H1 (cell line): ENCODE data around the gene CCNY. TPM values are rescaled to one million over a fixed set of nuclear protein-coding genes. Genes with fewer than 3 reads are reported as not detected.

Source experiments
- CTCF ChIA-PET: fragments of 300-600 bp; sonication (Branson Sonifier 250); formaldehyde crosslinking; loops from one replicate; lab custom pipeline; 2021; ENCODE audit not compliant: partially characterized antibody; lab: Charles Lee
- POLR2A ChIA-PET: fragments of 300-600 bp; sonication (Branson Sonifier 250); formaldehyde crosslinking; loops from one replicate; lab custom pipeline; 2021; ENCODE audit warnings: inconsistent platforms; ENCODE audit not compliant: partially characterized antibody; lab: Charles Lee
- DNase-seq, 2 experiments: peaks; one replicate each; pipeline versions ENCODE4 v3.0.0 to v3.0.0-alpha.2; 2010 to 2022; ENCODE audit warnings: low spot score in 2 of 2, low read depth in 1 of 2, mixed read lengths in 1 of 2
- FAIRE-seq: peaks from 2 replicates; lab custom pipeline; 2011; peaks lifted over from hg19 to GRCh38; lab: Jason Lieb, UNC
- H2AFZ ChIP-seq: 2 replicates; pipeline ENCODE4 v1.8.1; 2012; ENCODE audit warnings: low read length, inconsistent platforms
- H2AK5ac ChIP-seq: 2 replicates; pipeline ENCODE4 v1.6.1; 2013; ENCODE audit warnings: low read depth, low read length
- H2BK120ac ChIP-seq: replicated peaks from 2 replicates; pipeline ENCODE3; 2013; ENCODE audit warnings: low read depth, low read length, inconsistent platforms
- H2BK12ac ChIP-seq: 2 replicates; pipeline ENCODE4 v1.6.1; 2013; ENCODE audit warnings: low read depth, low read length
- H2BK15ac ChIP-seq: 2 replicates; pipeline ENCODE4 v1.6.1; 2013; ENCODE audit warnings: low read length
- H2BK20ac ChIP-seq: 2 replicates; pipeline ENCODE4 v1.6.1; 2013; ENCODE audit warnings: low read length
- H2BK5ac ChIP-seq: 2 replicates; pipeline ENCODE4 v1.6.1; 2013; ENCODE audit warnings: low read depth, low read length
- H3K14ac ChIP-seq: 2 replicates; pipeline ENCODE4 v1.6.1; 2013; ENCODE audit warnings: inconsistent platforms; ENCODE audit not compliant: insufficient read length
- H3K18ac ChIP-seq: 2 replicates; pipeline ENCODE4 v1.6.1; 2013; ENCODE audit warnings: low read length; ENCODE audit errors: extremely low read depth
- H3K23ac ChIP-seq: 2 replicates; pipeline ENCODE4 v1.6.1; 2013; ENCODE audit warnings: inconsistent platforms; ENCODE audit not compliant: insufficient read length
- H3K23me2 ChIP-seq: 2 replicates; pipeline ENCODE4 v1.6.1; 2013; ENCODE audit warnings: low read depth, low read length
- H3K27ac ChIP-seq: 2 replicates; pipeline ENCODE4 v1.6.1; 2011; ENCODE audit warnings: low read depth, low read length, inconsistent platforms
- H3K27me3 ChIP-seq, 4 experiments: replicated peaks in 1 of 4; 1 replicate in 1 of 4; 2 replicates in 3 of 4; pipeline versions ENCODE4 v1.6.1 to v1.8.1; 2011 to 2013; ENCODE audit warnings: low read length in 3 of 4, mild to moderate bottlenecking in 3 of 4, inconsistent platforms in 2 of 4, mixed read lengths in 2 of 4, moderate library complexity in 1 of 4; ENCODE audit not compliant: control insufficient read depth in 3 of 4, insufficient read depth in 3 of 4; ENCODE audit errors: extremely low read depth in 1 of 4
- H3K36me3 ChIP-seq, 4 experiments: 2 replicates each; pipeline versions ENCODE4 v1.6.1 to v1.8.1; 2011 to 2013; ENCODE audit warnings: mild to moderate bottlenecking in 4 of 4, low read length in 3 of 4, moderate library complexity in 2 of 4, control low read depth in 1 of 4, inconsistent platforms in 1 of 4; ENCODE audit not compliant: insufficient read depth in 4 of 4, control insufficient read depth in 2 of 4
- H3K4ac ChIP-seq: replicated peaks from 2 replicates; pipeline ENCODE3; 2013; ENCODE audit warnings: low read length, low read depth, mixed read lengths, inconsistent platforms; ENCODE audit not compliant: insufficient read length
- H3K4me1 ChIP-seq, 4 experiments: replicated peaks in 1 of 4; 1 replicate in 1 of 4; 2 replicates in 3 of 4; pipeline versions ENCODE4 v1.6.1 to v1.8.1; 2011 to 2013; ENCODE audit warnings: low read length in 3 of 4, inconsistent platforms in 2 of 4, mixed read lengths in 1 of 4; ENCODE audit not compliant: insufficient read depth in 4 of 4, control insufficient read depth in 3 of 4
- H3K4me2 ChIP-seq, 2 experiments: 2 replicates each; pipeline versions ENCODE4 v1.6.1 to v1.8.1; 2011 to 2013; ENCODE audit warnings: low read depth in 2 of 2, low read length in 2 of 2, control low read depth in 1 of 2, inconsistent platforms in 1 of 2, mild to moderate bottlenecking in 1 of 2; ENCODE audit not compliant: insufficient read depth in 1 of 2
- H3K4me3 ChIP-seq, 4 experiments: fragments of 200-600, 300-600 bp in 1 of 4; sonication (generic), shearing (Covaris generic), sonication (Bioruptor Twin) in 1 of 4; 2 replicates each; pipeline versions ENCODE4 v1.5.1 to v1.8.1; 2011 to 2016; ENCODE audit warnings: low read length in 4 of 4, low read depth in 3 of 4, control low read depth in 2 of 4, inconsistent platforms in 2 of 4, mild to moderate bottlenecking in 2 of 4, mixed read lengths in 1 of 4, moderate library complexity in 1 of 4; ENCODE audit not compliant: insufficient read depth in 2 of 4; ENCODE audit errors: extremely low read depth in 1 of 4
- H3K56ac ChIP-seq: replicated peaks from 2 replicates; pipeline ENCODE3; 2013; ENCODE audit warnings: low read depth, mild to moderate bottlenecking, mixed read lengths, low read length, inconsistent platforms; ENCODE audit not compliant: insufficient read length
- H3K79me1 ChIP-seq: 2 replicates; pipeline ENCODE4 v1.6.1; 2013; ENCODE audit warnings: low read depth, low read length, control low read depth
- H3K79me2 ChIP-seq, 2 experiments: 2 replicates each; pipeline versions ENCODE4 v1.6.1 to v1.8.1; 2012 to 2013; ENCODE audit warnings: low read length in 2 of 2, mild to moderate bottlenecking in 2 of 2, inconsistent platforms in 1 of 2; ENCODE audit not compliant: insufficient read depth in 2 of 2, control insufficient read depth in 1 of 2
- H3K9ac ChIP-seq, 4 experiments: replicated peaks in 1 of 4; 1 replicate in 1 of 4; 2 replicates in 3 of 4; pipeline versions ENCODE4 v1.6.1 to v1.8.1; 2011 to 2013; ENCODE audit warnings: low read depth in 3 of 4, low read length in 3 of 4, control low read depth in 2 of 4, mild to moderate bottlenecking in 2 of 4, moderate library complexity in 2 of 4, inconsistent platforms in 1 of 4; ENCODE audit errors: extremely low read depth in 1 of 4
- H3K9me3 ChIP-seq, 2 experiments: 2 replicates each; pipeline versions ENCODE4 v1.6.1 to v1.8.1; 2012 to 2013; ENCODE audit warnings: mild to moderate bottlenecking in 2 of 2, moderate library complexity in 2 of 2, control low read depth in 1 of 2, inconsistent platforms in 1 of 2, low read depth in 1 of 2, low read length in 1 of 2, mixed read lengths in 1 of 2; ENCODE audit not compliant: insufficient read depth in 2 of 2
- H4K20me1 ChIP-seq, 2 experiments: replicated peaks in 1 of 2; 2 replicates each; pipeline versions ENCODE3 to v1.8.1; 2011 to 2013; ENCODE audit warnings: inconsistent platforms in 2 of 2, low read length in 2 of 2, mild to moderate bottlenecking in 1 of 2; ENCODE audit not compliant: insufficient read depth in 2 of 2, control insufficient read depth in 1 of 2
- H4K5ac ChIP-seq: 2 replicates; pipeline ENCODE4 v1.6.1; 2013; ENCODE audit warnings: low read length, low read depth, mixed read lengths, inconsistent platforms; ENCODE audit not compliant: insufficient read length
- H4K8ac ChIP-seq: 2 replicates; pipeline ENCODE4 v1.8.0; 2013; ENCODE audit warnings: mild to moderate bottlenecking, moderate library complexity, low read length, inconsistent platforms; ENCODE audit not compliant: insufficient read depth; ENCODE audit errors: extremely low read depth
- H4K91ac ChIP-seq: replicated peaks from 2 replicates; pipeline ENCODE3; 2013; ENCODE audit warnings: low read length, mixed read lengths, inconsistent platforms; ENCODE audit not compliant: insufficient read length
- HDAC6 ChIP-seq: IDR thresholded peaks from one replicate; pipeline ENCODE4 v1.7.1; 2012; ENCODE audit warnings: low read depth, mild to moderate bottlenecking, inconsistent platforms, low read length, moderate library complexity
- RAD21 ChIP-seq, 2 experiments: IDR thresholded peaks in 1 of 2; conservative IDR thresholded peaks in 1 of 2; 2 replicates each; pipeline ENCODE4 v1.6.1; 2011; ENCODE audit warnings: low read depth in 2 of 2, low read length in 2 of 2, improper control_type of control experiment in 1 of 2, inconsistent platforms in 1 of 2, mild to moderate bottlenecking in 1 of 2, moderate library complexity in 1 of 2
- RBBP5 ChIP-seq: IDR thresholded peaks from 2 replicates; pipeline ENCODE4 v1.7.1; 2012; ENCODE audit warnings: low read depth, mild to moderate bottlenecking, inconsistent platforms, low read length, moderate library complexity, borderline replicate concordance
- SP4 ChIP-seq: IDR thresholded peaks from 2 replicates; pipeline ENCODE4 v1.6.1; 2012; ENCODE audit warnings: low read length, inconsistent platforms
- TCF12 ChIP-seq: IDR thresholded peaks from 2 replicates; pipeline ENCODE4 v1.6.1; 2011; ENCODE audit warnings: low read depth, mild to moderate bottlenecking, low read length
- WGBS, 2 experiments: shearing (Covaris generic) in 1 of 2; methylation state at CpG; one replicate each; pipeline versions ENCODE4 v1.1.6 to v1.1.7; 2013 to 2015; ENCODE audit warnings: low lambda C conversion rate in 2 of 2, mixed read lengths in 2 of 2, inconsistent platforms in 1 of 2, low coverage in 1 of 2, missing lambda C conversion rate in 1 of 2; ENCODE audit not compliant: insufficient replicate concordance in 2 of 2, insufficient coverage in 1 of 2, insufficient read length in 1 of 2; ENCODE audit errors: extremely low coverage in 1 of 2, missing lambda C conversion rate in 1 of 2; 5-methylcytosine and 5-hydroxymethylcytosine counted together
- polyA plus RNA-seq, 7 experiments: library from polyadenylated mRNA; depleted of rRNA in 3 of 7; stranded (reverse) in 5 of 7; unstranded in 2 of 7; fragments of >200 nt in 5 of 7; fragments of 200-250 nt in 2 of 7; gene quantifications; 1 replicate in 5 of 7; 2 replicates in 1 of 7; 4 replicates in 1 of 7; pipeline versions ENCODE4 v1.2.1 to v1.2.3, GENCODE V29; 2011 to 2013; ENCODE audit warnings: missing spikeins in 2 of 7, mixed read lengths in 2 of 7
- total RNA-seq: library from RNA; stranded (reverse); fragmentation: NEBNext Ultra II Directional; extraction: Animal tissue kit (Norgen Biotek cat#: 25700); gene quantifications from 2 replicates; pipeline ENCODE4 v1.2.1, GENCODE V29; 2021
- TF ChIP-seq, protein P1 (sequence below): IDR thresholded peaks from 2 replicates; pipeline ENCODE4 v1.6.1; 2011; ENCODE audit warnings: low read depth, mild to moderate bottlenecking, low read length; ENCODE audit not compliant: insufficient read depth

Gene CCNY
- total and polyA plus RNA-seq, 2 of the 8 experiments (the other 6 are each of a cell fraction or from before 2014, with no cell fraction given): 25.3 to 68.2 TPM

DNA sequence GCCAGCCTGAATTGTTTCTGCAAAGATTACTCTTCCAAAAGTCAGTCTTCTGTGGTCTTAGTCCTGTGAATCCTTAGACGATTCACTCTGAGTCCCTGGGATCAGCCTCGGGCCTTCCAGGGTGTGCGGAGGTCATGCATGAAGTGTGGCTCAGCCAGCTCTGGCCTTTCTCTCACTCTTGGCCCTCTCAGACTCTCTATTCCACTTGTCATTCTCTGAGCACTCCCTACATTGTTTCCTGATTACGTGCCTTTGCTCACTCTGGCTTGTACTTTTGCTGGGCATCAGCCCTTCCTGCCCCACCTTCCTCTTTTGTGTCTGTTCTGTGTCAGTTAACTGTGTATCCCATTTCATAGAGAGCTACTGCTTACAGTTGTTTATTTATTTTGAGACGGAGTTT is 36.0 kb downstream of the CCNY start:
- no peak for TF ChIP-seq RAD21 (IDR thresholded peaks at IDR 0.05 in 1 of 2, conservative IDR thresholded peaks at IDR 0.05 in 1 of 2; ENCODE audit: low read depth in 2 of 2, low read length in 2 of 2)
- TF ChIP-seq, protein P1, sequence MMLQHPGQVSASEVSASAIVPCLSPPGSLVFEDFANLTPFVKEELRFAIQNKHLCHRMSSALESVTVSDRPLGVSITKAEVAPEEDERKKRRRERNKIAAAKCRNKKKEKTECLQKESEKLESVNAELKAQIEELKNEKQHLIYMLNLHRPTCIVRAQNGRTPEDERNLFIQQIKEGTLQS: no peak
- TF ChIP-seq HDAC6: no peak
- no peak for TF ChIP-seq RBBP5
- TF ChIP-seq TCF12: no peak
- TF ChIP-seq SP4: no peak
- H3K4me2 ChIP-seq: no peak overlapping the region
- no peak overlapping the region for H3K18ac ChIP-seq
- H3K27ac ChIP-seq: no peak overlapping the region
- FAIRE-seq (no peak), DNase-seq (no peak)
- ChIA-PET CTCF (no interaction called here), POLR2A (interaction anchor here (0.9 kb wide), 1 partner anchor 160 kb away, joined by 4 read pairs; no protein-coding TSS in a partner anchor)
- no peaks in the 10 kb centered on the region for H3K23me2 ChIP-seq
- H3K14ac ChIP-seq: no peak overlapping the region
- no peak overlapping the region for H2BK15ac ChIP-seq
- no peak overlapping the region for H3K23ac ChIP-seq
- H4K8ac ChIP-seq: no peak overlapping the region
- H3K36me3 ChIP-seq: no peaks in the 10 kb centered on the region
- no peak overlapping the region for H2AK5ac ChIP-seq
- H3K56ac ChIP-seq: no peak overlapping the region
- no peak overlapping the region for H2AFZ ChIP-seq
- no peak overlapping the region for H2BK12ac ChIP-seq
- peaks cover 9% of the 10 kb centered on the region for H3K79me1 ChIP-seq
- no peak overlapping the region for H2BK5ac ChIP-seq
- H2BK120ac ChIP-seq: no peak overlapping the region
- H3K9me3 ChIP-seq: 0 out of 4 replicates have a peak, but pooled peaks cover 0 to 2% of the 10 kb centered on the region in 2 experiments
- H4K91ac ChIP-seq: no peak overlapping the region
- peaks cover 6 to 93% of the 10 kb centered on the region in 2 experiments for H3K79me2 ChIP-seq
- H3K27me3 ChIP-seq: no peaks in the 10 kb centered on the region
- H3K4ac ChIP-seq: no peak overlapping the region
- no peak overlapping the region for H3K4me3 ChIP-seq
- 86% methylated on average over 5 of the region's 5 CpGs; no CpG with 5 or more reads in 1 of the 2 experiments for WGBS, 2 experiments
- no peak overlapping the region for H3K9ac ChIP-seq
- no peak overlapping the region for H4K5ac ChIP-seq
- no peak overlapping the region for H2BK20ac ChIP-seq
- peaks cover 4 to 9% of the 10 kb centered on the region in 2 experiments for H4K20me1 ChIP-seq
- peaks cover 0 to 6% (median 3%) of the 10 kb centered on the region in 4 experiments; a peak in 3 of 7 replicates for H3K4me1 ChIP-seq
